Colonic mucosa (tissue), 4 donors: ENCODE results near the gene SETDB2. TPM values are rescaled to one million over a fixed set of nuclear protein-coding genes. Genes with fewer than 3 reads are reported as not detected.

Experiments
- DNase-seq: peaks from one replicate; pipeline ENCODE4 v3.0.0-alpha.2; 2020
- H3K27ac ChIP-seq: fragments of 200-600 bp; one replicate; pipeline ENCODE4 v1.8.0; 2021
- H3K27me3 ChIP-seq: fragments of 200-600 bp; one replicate; pipeline ENCODE4 v1.8.0; 2021
- H3K36me3 ChIP-seq: fragments of 200-600 bp; one replicate; pipeline ENCODE4 v1.8.0; 2021
- H3K4me1 ChIP-seq: fragments of 200-600 bp; one replicate; pipeline ENCODE4 v1.8.0; 2021; ENCODE audit warnings: mild to moderate bottlenecking
- H3K4me3 ChIP-seq: fragments of 200-600 bp; one replicate; pipeline ENCODE4 v1.8.0; 2021
- H3K9ac ChIP-seq, 2 donors: one replicate each; pipeline ENCODE4 v1.7.0; 2013; ENCODE audit warnings: control low read depth in 2 of 2, low read depth in 2 of 2, low read length in 2 of 2
- H3K9me3 ChIP-seq: fragments of 200-600 bp; one replicate; pipeline ENCODE4 v1.8.0; 2021
- CTCF ChIP-seq: fragments of 200-600 bp; IDR thresholded peaks from one replicate; pipeline ENCODE4 v1.8.0; 2022; ENCODE audit warnings: antibody characterized with exemption, mild to moderate bottlenecking
- intact Hi-C: fragments of 100-400 bp; cut with DNase I; formaldehyde crosslinking; loops from one replicate; pipeline ENCODE4 v1.14.1; 2022
- total RNA-seq, 2 donors: library from RNA; stranded (reverse); fragmentation: NEBNext Ultra II Directional in 1 of 2; extraction: Animal tissue kit (Norgen Biotek cat#: 25700) in 1 of 2; gene quantifications; one replicate each; pipeline ENCODE4 v1.2.1, GENCODE V29; 2021
- donor health status: healthy.
- donor health status: DM: no; HTN: no; CAD: no.
- donor health status: DM: no; HTN: no; CAD: no.

Gene SETDB2
- total RNA-seq, 2 donors from 2014 or later: 7.7 to 9.5 TPM

GRCh38 chr13:49530457-49530856 lies 86.4 kb downstream of the SETDB2 start:
- Histone ChIP-seq H3K4me1 (no peaks in the 10 kb centered on the region), H3K9me3 (no peaks in the 10 kb centered on the region), H3K36me3 (no peaks in the 10 kb centered on the region), H3K4me3 (no peak overlapping the region), H3K9ac (no peak overlapping the region), H3K27ac (no peak overlapping the region), H3K27me3 (no peaks in the 10 kb centered on the region)
- intact Hi-C loops: no loop called here
- no peak for TF ChIP-seq CTCF
- no peak for DNase-seq

GRCh38 chr13:49532593-49532992 lies 88.5 kb downstream of the SETDB2 start:
- Histone ChIP-seq H3K9ac (no peak overlapping the region), H3K27me3 (no peaks in the 10 kb centered on the region), H3K27ac (no peak overlapping the region), H3K9me3 (no peaks in the 10 kb centered on the region), H3K36me3 (no peaks in the 10 kb centered on the region), H3K4me3 (no peak overlapping the region), H3K4me1 (no peaks in the 10 kb centered on the region)
- intact Hi-C loops: no loop called here
- DNase-seq: no peak
- TF ChIP-seq CTCF: no peak

GRCh38 chr13:49533011-49533410 lies 88.9 kb downstream of the SETDB2 start:
- intact Hi-C loops: no loop called here
- Histone ChIP-seq H3K4me1 (no peaks in the 10 kb centered on the region), H3K9ac (no peak overlapping the region), H3K27ac (no peak overlapping the region), H3K4me3 (no peak overlapping the region), H3K9me3 (no peaks in the 10 kb centered on the region), H3K27me3 (no peaks in the 10 kb centered on the region), H3K36me3 (no peaks in the 10 kb centered on the region)
- no peak for TF ChIP-seq CTCF
- no peak for DNase-seq

GRCh38 chr13:49533591-49534269 lies 89.7 kb downstream of the SETDB2 start:
- Histone ChIP-seq H3K36me3 (no peaks in the 10 kb centered on the region), H3K9me3 (no peaks in the 10 kb centered on the region), H3K4me3 (no peak overlapping the region), H3K27me3 (no peaks in the 10 kb centered on the region), H3K9ac (no peak overlapping the region), H3K4me1 (no peaks in the 10 kb centered on the region), H3K27ac (no peak overlapping the region)
- DNase-seq: no peak
- TF ChIP-seq CTCF: no peak
- intact Hi-C loops: no loop called here

GRCh38 chr13:49536144-49536873 lies 92.2 kb downstream of the SETDB2 start:
- no peak for DNase-seq
- intact Hi-C loops: no loop called here
- no peak for TF ChIP-seq CTCF
- H3K9me3 ChIP-seq: no peaks in the 10 kb centered on the region
- H3K4me1 ChIP-seq: no peaks in the 10 kb centered on the region
- H3K27me3 ChIP-seq: no peaks in the 10 kb centered on the region
- H3K36me3 ChIP-seq: no peaks in the 10 kb centered on the region
- no peak overlapping the region for H3K4me3 ChIP-seq
- no peak overlapping the region for H3K9ac ChIP-seq
- no peak overlapping the region for H3K27ac ChIP-seq
